Naive thymus-derived CD4-positive, alpha-beta T cell (primary cell): ENCODE measurements around the gene ERICH6. TPM values are rescaled to one million over a fixed set of nuclear protein-coding genes. Genes with fewer than 3 reads are reported as not detected.

Source experiments
- ATAC-seq: fragments of 150-1000 bp; cut with Tn5 transposase; 2 replicates; pipeline ENCODE4 v1.10.0; 2021; ENCODE audit warnings: mild to moderate bottlenecking, moderate library complexity
- CTCF ChIA-PET: fragments of 350-600 bp; sonication (Branson Sonifier 250); formaldehyde crosslinking; loops from one replicate; lab custom pipeline; 2021; ENCODE audit warnings: antibody characterized with exemption; lab: Charles Lee
- POLR2A ChIA-PET: fragments of 350-600 bp; sonication (Branson Sonifier 250); formaldehyde crosslinking; loops from one replicate; lab custom pipeline; 2021; ENCODE audit warnings: antibody characterized with exemption, inconsistent platforms; lab: Charles Lee
- DNase-seq, 9 donors: peaks; one replicate each; pipeline versions ENCODE4 v3.0.0 to v3.0.0-alpha.2; 2020 to 2022; ENCODE audit warnings: mixed read lengths in 1 of 9
- H3K27ac ChIP-seq: one replicate; pipeline ENCODE4 v1.7.0; 2013; ENCODE audit warnings: mild to moderate bottlenecking, low read depth, low read length, moderate library complexity
- H3K27me3 ChIP-seq, 2 donors: one replicate each; pipeline ENCODE4 v1.7.0; 2013; ENCODE audit warnings: low read length in 2 of 2, mild to moderate bottlenecking in 2 of 2, moderate library complexity in 2 of 2; ENCODE audit not compliant: control insufficient read depth in 2 of 2, insufficient read depth in 2 of 2
- H3K36me3 ChIP-seq, 3 experiments: 1 replicate in 2 of 3; 2 replicates in 1 of 3; pipeline ENCODE4 v1.7.0; 2013; ENCODE audit warnings: low read length in 3 of 3, mild to moderate bottlenecking in 3 of 3, moderate library complexity in 1 of 3; ENCODE audit not compliant: insufficient read depth in 3 of 3, control insufficient read depth in 2 of 3
- H3K4me1 ChIP-seq, 2 donors: one replicate each; pipeline ENCODE4 v1.7.0; 2013; ENCODE audit warnings: low read length in 2 of 2, mild to moderate bottlenecking in 2 of 2, moderate library complexity in 1 of 2; ENCODE audit not compliant: control insufficient read depth in 2 of 2, insufficient read depth in 2 of 2
- H3K4me3 ChIP-seq: 2 replicates; pipeline ENCODE4 v1.7.0; 2013; ENCODE audit warnings: mild to moderate bottlenecking, low read length
- H3K9me3 ChIP-seq, 3 experiments: 1 replicate in 2 of 3; 2 replicates in 1 of 3; pipeline ENCODE4 v1.7.0; 2013; ENCODE audit warnings: low read length in 3 of 3; ENCODE audit not compliant: control insufficient read depth in 2 of 3
- H3K27ac Mint-ChIP-seq, 9 donors: one replicate each; pipeline ENCODE4 v1.8.0; 2020 to 2022; ENCODE audit warnings: mixed read lengths in 9 of 9, mild to moderate bottlenecking in 8 of 9, moderate library complexity in 5 of 9, inconsistent platforms in 2 of 9
- H3K27me3 Mint-ChIP-seq, 5 donors: one replicate each; pipeline ENCODE4 v1.8.0; 2021 to 2022; ENCODE audit warnings: mixed read lengths in 5 of 5, mild to moderate bottlenecking in 1 of 5
- H3K36me3 Mint-ChIP-seq, 5 donors: one replicate each; pipeline ENCODE4 v1.8.0; 2020 to 2022; ENCODE audit warnings: mixed read lengths in 5 of 5, mild to moderate bottlenecking in 3 of 5, inconsistent platforms in 1 of 5
- H3K4me1 Mint-ChIP-seq, 7 donors: one replicate each; pipeline ENCODE4 v1.8.0; 2020 to 2022; ENCODE audit warnings: mixed read lengths in 7 of 7, mild to moderate bottlenecking in 3 of 7, inconsistent platforms in 1 of 7
- H3K4me3 Mint-ChIP-seq, 10 donors: one replicate each; pipeline ENCODE4 v1.8.0; 2020 to 2022; ENCODE audit warnings: mild to moderate bottlenecking in 10 of 10, mixed read lengths in 10 of 10, moderate library complexity in 6 of 10, inconsistent platforms in 2 of 10
- H3K9me3 Mint-ChIP-seq, 11 donors: one replicate each; pipeline ENCODE4 v1.8.0; 2020 to 2022; ENCODE audit warnings: mixed read lengths in 11 of 11, mild to moderate bottlenecking in 4 of 11, inconsistent platforms in 1 of 11, moderate library complexity in 1 of 11
- intact Hi-C, 2 donors: fragments of 100-400 bp; cut with micrococcal nuclease; formaldehyde crosslinking; loops; one replicate each; pipeline ENCODE4 v1.15.1; 2023
- polyA plus RNA-seq, 2 donors: library from polyadenylated mRNA; unstranded; fragments of 300-500 nt; fragmentation: Illumina TruSeq; gene quantifications; one replicate each; pipeline ENCODE4 v1.2.3, GENCODE V29; 2021
- total RNA-seq, 6 experiments: library from RNA in 5 of 6; stranded (reverse) in 5 of 6; gene quantifications; 1 replicate in 5 of 6; 2 replicates in 1 of 6; pipeline ENCODE4 v1.2.3 and lab custom pipeline; 2021 to 2026

The ERICH6 gene
- total and polyA plus RNA-seq, 7 experiments from 2014 or later: 0.24 to 1.4 (median 0.53) TPM; not detected in 2

DNA sequence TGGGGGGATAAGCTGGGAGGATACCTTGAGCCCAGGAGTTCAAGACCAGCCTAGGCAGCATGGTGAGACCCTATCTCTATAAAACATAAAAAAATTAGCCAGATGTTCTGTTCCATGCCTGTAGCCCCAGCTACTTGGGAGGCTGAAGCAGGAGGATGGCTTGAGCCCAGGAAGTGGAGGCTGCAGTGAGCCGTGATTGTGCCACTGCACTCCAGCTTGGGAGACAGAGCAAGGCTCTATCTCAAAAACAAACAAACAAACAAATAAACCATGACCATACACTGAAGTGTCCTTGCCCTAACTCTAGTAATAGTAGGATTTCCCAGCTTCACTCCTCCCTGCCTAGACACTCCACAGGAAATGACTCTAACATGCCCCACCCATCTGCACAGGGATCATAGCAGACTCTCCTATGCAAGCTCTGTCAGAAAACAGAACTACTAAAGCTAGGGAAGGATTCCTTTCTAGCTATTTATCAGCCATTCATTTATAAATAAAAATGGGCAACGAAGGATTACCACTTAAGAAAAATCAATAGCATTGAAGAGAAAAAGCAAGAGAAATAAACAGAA is 4.6 kb downstream of the ERICH6 start:
- no peak overlapping the region for H3K4me3 ChIP-seq
- no peaks in the 10 kb centered on the region for H3K27me3 ChIP-seq
- DNase-seq (no peak), ATAC-seq (no peak)
- intact Hi-C loops: no loop called here
- no peaks in the 10 kb centered on the region for H3K9me3 ChIP-seq
- Mint-ChIP-seq H3K9me3 (peaks cover 0 to 4% (median 0%) of the 10 kb centered on the region in 11 donors), H3K27ac (peak overlapping the region in 1 of 9 donors; percentile 37), H3K36me3 (no peaks in the 10 kb centered on the region), H3K27me3 (peaks cover 0 to 17% (median 0%) of the 10 kb centered on the region in 5 donors), H3K4me3 (no peak overlapping the region), H3K4me1 (peaks cover 8 to 17% (median 11%) of the 10 kb centered on the region in 7 donors)
- peaks cover 4 to 5% of the 10 kb centered on the region in 2 donors for H3K4me1 ChIP-seq
- POLR2A ChIA-PET: interaction anchor here (0.7 kb wide), 1 partner anchor 11 kb away, joined by 4 read pairs; no protein-coding TSS in a partner anchor
- CTCF ChIA-PET: no interaction called here
- H3K36me3 ChIP-seq: peaks cover 0 to 5% (median 0%) of the 10 kb centered on the region in 3 experiments
- H3K27ac ChIP-seq: no peak overlapping the region

DNA sequence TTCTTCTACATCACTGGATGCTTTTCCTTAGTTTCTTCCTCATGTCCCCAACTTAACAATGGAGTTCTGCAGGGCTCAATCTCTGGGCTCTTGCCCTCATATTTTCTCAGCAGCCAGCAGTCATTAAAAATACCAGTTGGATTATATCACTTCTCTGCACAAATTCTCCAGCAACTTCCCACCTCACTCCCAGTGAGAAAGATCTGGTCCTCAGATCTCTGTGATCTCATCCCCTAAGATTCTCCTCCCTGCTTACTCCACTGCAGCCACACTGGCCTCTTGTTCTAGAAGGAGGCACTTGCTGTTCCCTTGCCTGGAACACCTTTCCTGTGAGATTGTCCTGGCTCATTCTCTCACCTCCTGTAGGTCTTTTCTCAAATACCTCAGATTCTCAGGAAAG is 6.1 kb downstream of the ERICH6 start:
- Histone ChIP-seq H3K4me3 (no peak overlapping the region), H3K36me3 (no peaks in the 10 kb centered on the region), H3K9me3 (no peaks in the 10 kb centered on the region), H3K4me1 (peaks cover 2 to 3% of the 10 kb centered on the region in 2 donors), H3K27me3 (no peaks in the 10 kb centered on the region), H3K27ac (no peak overlapping the region)
- ChIA-PET POLR2A (no interaction called here), CTCF (no interaction called here)
- ATAC-seq (no peak), DNase-seq (no peak)
- Mint-ChIP-seq H3K9me3 (peaks cover 0 to 8% (median under 1%) of the 10 kb centered on the region in 11 donors), H3K4me3 (no peak overlapping the region), H3K27ac (peak overlapping the region in 1 of 9 donors; percentile 9), H3K4me1 (peaks cover under 1 to 7% (median 3%) of the 10 kb centered on the region in 7 donors), H3K27me3 (peaks cover 0 to 17% (median 0%) of the 10 kb centered on the region in 5 donors), H3K36me3 (peaks cover 0 to 1% (median 0%) of the 10 kb centered on the region in 5 donors)
- intact Hi-C loops: no loop called here

DNA sequence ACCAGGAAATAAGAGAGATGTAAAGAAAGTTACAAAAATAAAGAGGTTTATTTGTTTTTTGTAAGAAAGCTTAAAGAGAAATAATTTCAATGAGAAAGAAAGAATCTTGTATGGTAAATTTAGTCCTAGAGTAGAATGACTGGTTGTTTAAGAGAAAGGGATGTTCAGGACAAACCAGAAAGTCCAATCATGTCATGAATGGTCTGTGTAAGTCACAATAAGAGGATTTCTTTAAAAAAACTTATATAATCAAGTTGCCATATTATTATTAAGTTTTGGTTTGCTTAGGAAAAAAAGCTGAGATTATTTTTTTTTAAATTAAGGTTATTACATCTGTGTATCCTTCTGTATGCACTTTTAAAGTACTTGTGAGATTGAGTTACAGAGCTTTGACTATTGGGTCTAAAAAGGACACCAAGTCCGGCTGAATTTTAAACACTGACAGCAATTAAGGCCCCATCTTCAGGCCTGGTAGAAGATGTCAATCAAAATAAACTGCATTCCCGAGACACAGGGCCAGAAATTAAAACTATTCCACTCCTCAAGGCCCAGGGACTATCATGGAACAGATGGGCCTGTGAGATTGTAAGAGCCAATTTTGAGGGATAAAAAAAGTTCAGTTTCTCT is 12.2 kb downstream of the ERICH6 start:
- H3K27ac ChIP-seq: no peak overlapping the region
- POLR2A ChIA-PET: no interaction called here
- H3K27ac Mint-ChIP-seq: no peak overlapping the region
- intact Hi-C loops: no loop called here
- H3K9me3 ChIP-seq: no peaks in the 10 kb centered on the region
- DNase-seq: no peak
- no peaks in the 10 kb centered on the region for H3K27me3 ChIP-seq
- no peak overlapping the region for H3K4me3 Mint-ChIP-seq
- CTCF ChIA-PET: no interaction called here
- no peaks in the 10 kb centered on the region for H3K36me3 ChIP-seq
- H3K27me3 Mint-ChIP-seq: peaks cover 0 to 9% (median 0%) of the 10 kb centered on the region in 5 donors
- no peaks in the 10 kb centered on the region for H3K4me1 ChIP-seq
- ATAC-seq: no peak
- peaks cover 0 to 3% (median 0%) of the 10 kb centered on the region in 5 donors for H3K36me3 Mint-ChIP-seq
- peaks cover 0 to 20% (median 5%) of the 10 kb centered on the region in 11 donors for H3K9me3 Mint-ChIP-seq
- H3K4me3 ChIP-seq: no peak overlapping the region
- no peaks in the 10 kb centered on the region for H3K4me1 Mint-ChIP-seq

DNA sequence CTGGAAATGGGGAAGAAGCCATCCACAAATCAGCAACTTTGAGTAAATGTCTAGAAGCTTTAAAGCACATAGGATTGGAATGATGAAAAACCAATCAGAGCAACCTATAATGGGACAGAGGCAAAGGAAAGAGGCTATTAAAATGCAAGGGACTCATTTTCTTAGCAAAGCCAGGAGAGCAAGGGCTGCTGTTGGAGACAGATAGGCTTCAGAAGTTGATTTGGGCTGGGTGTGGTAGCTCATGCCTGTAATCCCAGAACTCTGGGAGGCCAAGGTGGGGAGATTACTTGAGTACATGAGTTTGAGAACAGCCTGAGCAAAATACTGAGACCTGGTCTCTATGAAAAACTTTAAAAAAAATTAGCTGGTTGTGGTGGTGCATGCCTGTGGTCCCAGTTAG is 16.1 kb downstream of the ERICH6 start:
- no peaks in the 10 kb centered on the region for H3K36me3 ChIP-seq
- no peaks in the 10 kb centered on the region for H3K27me3 ChIP-seq
- Mint-ChIP-seq H3K27ac (no peak overlapping the region), H3K36me3 (peaks cover 0 to 2% (median 0%) of the 10 kb centered on the region in 5 donors), H3K4me3 (no peak overlapping the region), H3K4me1 (peaks cover 0 to 2% (median 0%) of the 10 kb centered on the region in 7 donors), H3K27me3 (peaks cover 0 to 6% (median 0%) of the 10 kb centered on the region in 5 donors), H3K9me3 (peaks cover 0 to 17% (median 2%) of the 10 kb centered on the region in 11 donors)
- DNase-seq (no peak), ATAC-seq (no peak)
- ChIA-PET CTCF (interaction anchor here (0.6 kb wide), 1 partner anchor 718 kb away, joined by 4 read pairs; no protein-coding TSS in a partner anchor), POLR2A (interaction anchor here (0.6 kb wide), 1 partner anchor 25 kb away, joined by 3 read pairs; no protein-coding TSS in a partner anchor)
- intact Hi-C loops: no loop called here
- no peaks in the 10 kb centered on the region for H3K9me3 ChIP-seq
- H3K27ac ChIP-seq: no peak overlapping the region
- H3K4me3 ChIP-seq: no peak overlapping the region
- no peaks in the 10 kb centered on the region for H3K4me1 ChIP-seq

DNA sequence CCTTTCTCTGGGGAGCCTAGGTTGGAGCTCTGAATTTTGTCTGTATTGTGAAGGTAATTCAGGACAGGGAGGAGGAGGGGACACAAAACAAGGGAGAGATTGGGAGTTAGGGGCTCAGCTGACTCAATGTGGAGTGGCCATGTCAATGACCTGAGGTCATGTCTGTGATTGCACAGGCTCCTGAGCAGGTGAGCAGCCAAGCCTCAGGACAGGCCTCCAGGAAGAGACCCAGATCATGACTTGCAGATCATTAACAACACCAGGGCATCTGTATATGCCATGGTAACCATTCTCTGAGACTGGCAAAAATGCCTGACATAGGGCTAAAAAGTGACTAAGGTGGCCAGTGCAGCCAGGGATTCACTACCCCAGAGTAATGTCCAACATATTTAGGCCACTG is 20.9 kb downstream of the ERICH6 start:
- H3K9me3 Mint-ChIP-seq: peaks cover 0 to 2% (median 0%) of the 10 kb centered on the region in 11 donors
- peaks cover 0 to 8% (median 0%) of the 10 kb centered on the region in 5 donors for H3K27me3 Mint-ChIP-seq
- POLR2A ChIA-PET: no interaction called here
- H3K36me3 Mint-ChIP-seq: peaks cover 0 to 5% (median 0%) of the 10 kb centered on the region in 5 donors
- DNase-seq: no peak
- H3K27ac Mint-ChIP-seq: no peak overlapping the region
- no peak overlapping the region for H3K27ac ChIP-seq
- H3K4me3 ChIP-seq: no peak overlapping the region
- H3K4me1 ChIP-seq: peaks cover 0 to 4% of the 10 kb centered on the region in 2 donors
- H3K9me3 ChIP-seq: no peaks in the 10 kb centered on the region
- H3K4me1 Mint-ChIP-seq: peaks cover 0 to 22% (median 7%) of the 10 kb centered on the region in 7 donors
- ATAC-seq: no peak
- no peak overlapping the region for H3K4me3 Mint-ChIP-seq
- H3K36me3 ChIP-seq: no peaks in the 10 kb centered on the region
- intact Hi-C loops: no loop called here
- CTCF ChIA-PET: no interaction called here
- H3K27me3 ChIP-seq: no peaks in the 10 kb centered on the region

DNA sequence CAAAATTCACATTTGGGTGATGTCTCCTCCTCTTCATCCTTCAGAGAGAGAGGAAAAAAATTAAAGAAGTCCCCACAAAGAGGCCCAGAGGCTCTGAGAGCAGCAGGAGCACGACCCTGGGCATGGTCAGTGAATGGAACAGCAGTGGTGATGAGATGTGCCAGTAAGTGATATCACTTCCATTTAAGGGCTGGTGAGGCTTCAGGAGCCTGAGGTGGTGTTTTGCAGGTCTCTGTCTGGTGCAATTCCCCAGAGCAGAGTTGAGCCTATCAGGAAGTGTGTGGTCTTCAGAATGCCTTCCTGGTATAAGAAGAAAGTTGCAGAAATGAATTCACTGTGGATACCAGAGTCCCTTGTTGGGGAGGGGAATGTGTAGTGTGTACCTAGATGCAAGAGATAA is 21.4 kb downstream of the ERICH6 start:
- Mint-ChIP-seq H3K27ac (no peak overlapping the region), H3K27me3 (peaks cover 0 to 4% (median 0%) of the 10 kb centered on the region in 5 donors), H3K4me3 (no peak overlapping the region), H3K9me3 (peaks cover 0 to 2% (median 0%) of the 10 kb centered on the region in 11 donors), H3K4me1 (peaks cover 0 to 22% (median 7%) of the 10 kb centered on the region in 7 donors), H3K36me3 (peaks cover 0 to 5% (median 0%) of the 10 kb centered on the region in 5 donors)
- H3K4me1 ChIP-seq: peaks cover 0 to 4% of the 10 kb centered on the region in 2 donors
- DNase-seq (no peak), ATAC-seq (no peak)
- no peaks in the 10 kb centered on the region for H3K36me3 ChIP-seq
- H3K27me3 ChIP-seq: no peaks in the 10 kb centered on the region
- no peaks in the 10 kb centered on the region for H3K9me3 ChIP-seq
- CTCF ChIA-PET: interaction anchor here (0.6 kb wide), 1 partner anchor 9 kb away, joined by 3 read pairs; no protein-coding TSS in a partner anchor
- H3K4me3 ChIP-seq: no peak overlapping the region
- POLR2A ChIA-PET: no interaction called here
- intact Hi-C loops: no loop called here
- H3K27ac ChIP-seq: no peak overlapping the region
